Measurements from ENCODE around the gene MFF. TPM values are rescaled to one million over a fixed set of nuclear protein-coding genes. Genes with fewer than 3 reads are reported as not detected.

The MFF gene
- total RNA-seq, 1 donor from 2014 or later = 159 TPM

- no peaks in the 10 kb centered on the region for H3K79me2 ChIP-seq (ENCODE audit: low read depth)
- no peaks in the 10 kb centered on the region for H3K9me3 Mint-ChIP-seq
- no peaks in the 10 kb centered on the region for H3K4me1 ChIP-seq
- H2AFZ ChIP-seq (replicated peaks) = no peak overlapping the region
- no peaks in the 10 kb centered on the region for H3K27me3 ChIP-seq
- no peaks in the 10 kb centered on the region for H3K36me3 ChIP-seq
- peaks cover 2% of the 10 kb centered on the region for H3K27me3 Mint-ChIP-seq (ENCODE audit: insufficient read depth, low read depth)
- no peak overlapping the region for H3K27ac Mint-ChIP-seq
- no peaks in the 10 kb centered on the region for H3K36me3 Mint-ChIP-seq
- H3K4me3 ChIP-seq = no peak overlapping the region
- H3F3A ChIP-seq (ENCODE audit: low read depth) = no peaks in the 10 kb centered on the region
- H3K9ac ChIP-seq = no peak overlapping the region
- H3K4me1 Mint-ChIP-seq = no peaks in the 10 kb centered on the region
- no peak for DNase-seq (ENCODE audit: low spot score)
- no peak overlapping the region for H3K27ac ChIP-seq
- no peak overlapping the region for H3K4me3 Mint-ChIP-seq
- no peak for TF ChIP-seq EZH2phosphoT487 (IDR thresholded peaks at IDR 0.05)
- no peak for TF ChIP-seq EZH2 (IDR thresholded peaks at IDR 0.05)
- no peak for TF ChIP-seq CTCF (IDR thresholded peaks at IDR 0.05)
- H3K4me2 ChIP-seq = no peak overlapping the region
- no peaks in the 10 kb centered on the region for H4K20me1 ChIP-seq (ENCODE audit: low read depth)
- H3K9me3 ChIP-seq (ENCODE audit: low read depth) = no peaks in the 10 kb centered on the region
Observed at GRCh38 chr2:227287771-227288170, 37.3 kb upstream of the MFF start.

GRCh38 chr2:227292314-227292713 is 32.7 kb upstream of the MFF start:
- Histone ChIP-seq H3K27ac (no peak overlapping the region), H3K9ac (no peak overlapping the region), H3K27me3 (no peaks in the 10 kb centered on the region), H3K4me2 (no peak overlapping the region), H2AFZ (replicated peaks) (no peak overlapping the region), H3F3A (ENCODE audit: low read depth) (no peaks in the 10 kb centered on the region), H3K4me3 (no peak overlapping the region), H4K20me1 (ENCODE audit: low read depth) (no peaks in the 10 kb centered on the region), H3K79me2 (ENCODE audit: low read depth) (no peaks in the 10 kb centered on the region), H3K4me1 (no peaks in the 10 kb centered on the region), H3K36me3 (no peaks in the 10 kb centered on the region), H3K9me3 (ENCODE audit: low read depth) (no peaks in the 10 kb centered on the region)
- no peaks in the 10 kb centered on the region for H3K27me3 Mint-ChIP-seq (ENCODE audit: insufficient read depth, low read depth)
- no peaks in the 10 kb centered on the region for H3K9me3 Mint-ChIP-seq
- no peak for DNase-seq (ENCODE audit: low spot score)
- no peak overlapping the region for H3K27ac Mint-ChIP-seq
- H3K36me3 Mint-ChIP-seq = no peaks in the 10 kb centered on the region
- H3K4me3 Mint-ChIP-seq = no peak overlapping the region
- H3K4me1 Mint-ChIP-seq = peaks cover 3% of the 10 kb centered on the region
- TF ChIP-seq EZH2phosphoT487 (IDR thresholded peaks at IDR 0.05) = no peak
- no peak for TF ChIP-seq EZH2 (IDR thresholded peaks at IDR 0.05)
- TF ChIP-seq CTCF (IDR thresholded peaks at IDR 0.05) = no peak

GRCh38 chr2:227293531-227293930 is 31.5 kb upstream of the MFF start:
- Histone ChIP-seq H3K27ac (no peak overlapping the region), H3K9me3 (ENCODE audit: low read depth) (no peaks in the 10 kb centered on the region), H3K27me3 (no peaks in the 10 kb centered on the region), H3K36me3 (no peaks in the 10 kb centered on the region), H2AFZ (replicated peaks) (no peak overlapping the region), H3K9ac (no peak overlapping the region), H3K4me3 (no peak overlapping the region), H4K20me1 (ENCODE audit: low read depth) (no peaks in the 10 kb centered on the region), H3K4me1 (no peaks in the 10 kb centered on the region), H3K79me2 (ENCODE audit: low read depth) (no peaks in the 10 kb centered on the region), H3F3A (ENCODE audit: low read depth) (no peaks in the 10 kb centered on the region), H3K4me2 (no peak overlapping the region)
- Mint-ChIP-seq H3K4me1 (peaks cover 3% of the 10 kb centered on the region), H3K36me3 (no peaks in the 10 kb centered on the region), H3K9me3 (no peaks in the 10 kb centered on the region), H3K4me3 (no peak overlapping the region), H3K27me3 (ENCODE audit: insufficient read depth, low read depth) (peaks cover 2% of the 10 kb centered on the region), H3K27ac (no peak overlapping the region)
- DNase-seq (ENCODE audit: low spot score) = no peak
- TF ChIP-seq CTCF (IDR thresholded peaks at IDR 0.05) (no peak), EZH2phosphoT487 (IDR thresholded peaks at IDR 0.05) (no peak), EZH2 (IDR thresholded peaks at IDR 0.05) (no peak)

Measured in neural progenitor cell (in vitro differentiated cells).